SK-N-SH (cell line): ENCODE measurements around the gene RNMT. TPM values are rescaled to one million over a fixed set of nuclear protein-coding genes. Genes with fewer than 3 reads are reported as not detected.

Experiments
- CTCF ChIA-PET: fragments of 300-600, 350-600 bp; formaldehyde crosslinking; extraction: SDS; loops from one replicate; lab custom pipeline; 2021; lab: Yijun Ruan, JAX
- POLR2A ChIA-PET: fragments of 350-600 bp; sonication (Branson Sonifier 250); formaldehyde crosslinking; extraction: SDS; loops from one replicate; lab custom pipeline; 2020; ENCODE audit warnings: antibody characterized with exemption, inconsistent platforms; lab: Yijun Ruan, JAX
- DNase-seq: peaks from one replicate; pipeline ENCODE4 v3.0.0; 2012
- H2AFZ ChIP-seq: fragments of 200-600 bp; sonication (generic); 2 replicates; pipeline ENCODE4 v1.8.1; 2016; ENCODE audit warnings: antibody characterized with exemption, mild to moderate bottlenecking, low read depth
- H3F3A ChIP-seq: fragments of 200-600 bp; sonication (generic); replicated peaks from 2 replicates; pipeline ENCODE3; 2016; ENCODE audit warnings: antibody characterized with exemption, mild to moderate bottlenecking; ENCODE audit not compliant: insufficient read depth
- H3K27ac ChIP-seq, 2 experiments: fragments of 200-500 bp in 1 of 2; fragments of 200-600 bp in 1 of 2; sonication (Bioruptor generic) in 1 of 2; sonication (generic), shearing (Covaris generic) in 1 of 2; 2 replicates each; pipeline versions ENCODE4 v1.5.1 to v1.6.1; 2014 to 2016; ENCODE audit warnings: low read depth in 2 of 2, inconsistent platforms in 1 of 2, low read length in 1 of 2, mild to moderate bottlenecking in 1 of 2, mixed read lengths in 1 of 2
- H3K27me3 ChIP-seq: fragments of 200-600 bp; sonication (generic), shearing (Covaris generic); 2 replicates; pipeline ENCODE4 v1.6.1; 2016; ENCODE audit warnings: mixed run types; ENCODE audit not compliant: insufficient read depth
- H3K36me3 ChIP-seq, 2 experiments: fragments of 200-500 bp in 1 of 2; fragments of 200-600 bp in 1 of 2; sonication (Bioruptor generic) in 1 of 2; sonication (generic) in 1 of 2; replicated peaks in 1 of 2; 2 replicates each; pipeline versions ENCODE3 to v1.5.1; 2014 to 2016; ENCODE audit warnings: low read length in 1 of 2, mild to moderate bottlenecking in 1 of 2; ENCODE audit not compliant: insufficient read depth in 2 of 2, control insufficient read depth in 1 of 2
- H3K4me1 ChIP-seq, 2 experiments: fragments of 200-500 bp in 1 of 2; fragments of 200-600 bp in 1 of 2; sonication (Bioruptor generic) in 1 of 2; sonication (generic), shearing (Covaris generic) in 1 of 2; 2 replicates each; pipeline versions ENCODE4 v1.5.1 to v1.6.1; 2014 to 2016; ENCODE audit warnings: low read depth in 1 of 2, low read length in 1 of 2, mixed run types in 1 of 2; ENCODE audit not compliant: insufficient read depth in 2 of 2, control insufficient read depth in 1 of 2
- H3K4me2 ChIP-seq: fragments of 200-600 bp; sonication (generic), shearing (Covaris generic); 2 replicates; pipeline ENCODE4 v1.6.1; 2017; ENCODE audit warnings: mixed run types
- H3K4me3 ChIP-seq, 2 experiments: fragments of 200-500 bp in 1 of 2; fragments of 200-600 bp in 1 of 2; sonication (Bioruptor generic) in 1 of 2; sonication (generic), shearing (Covaris generic) in 1 of 2; 2 replicates each; pipeline versions ENCODE4 v1.5.1 to v1.8.1; 2014 to 2016; ENCODE audit warnings: low read depth in 2 of 2, inconsistent platforms in 1 of 2, low read length in 1 of 2, mild to moderate bottlenecking in 1 of 2, mixed read lengths in 1 of 2, moderate library complexity in 1 of 2
- H3K79me2 ChIP-seq: fragments of 200-600 bp; sonication (generic); 2 replicates; pipeline ENCODE4 v1.8.1; 2017; ENCODE audit warnings: mild to moderate bottlenecking; ENCODE audit not compliant: insufficient read depth
- H3K9ac ChIP-seq: fragments of 200-600 bp; sonication (generic); 2 replicates; pipeline ENCODE4 v1.6.1; 2017; ENCODE audit warnings: mixed run types
- H3K9me2 ChIP-seq: fragments of 200-600 bp; sonication (generic); 2 replicates; pipeline ENCODE4 v1.6.1; 2017; ENCODE audit warnings: mixed run types
- H3K9me3 ChIP-seq: fragments of 200-600 bp; sonication (generic); 2 replicates; pipeline ENCODE4 v1.6.1; 2017; ENCODE audit warnings: mixed run types, mild to moderate bottlenecking, moderate library complexity
- H4K20me1 ChIP-seq: fragments of 200-600 bp; sonication (generic); 2 replicates; pipeline ENCODE4 v1.6.1; 2017; ENCODE audit warnings: mild to moderate bottlenecking, mixed run types; ENCODE audit not compliant: insufficient read depth
- CHD2 ChIP-seq: fragments of 150-350 bp; IDR thresholded peaks from 2 replicates; pipeline ENCODE4 v1.6.1; 2018; ENCODE audit warnings: low read length; ENCODE audit not compliant: partially characterized antibody
- ELF1 ChIP-seq: IDR thresholded peaks from 2 replicates; pipeline ENCODE4 v1.4.0; 2012
- EZH2phosphoT487 ChIP-seq: fragments of 200-600 bp; sonication (generic); IDR thresholded peaks from 2 replicates; pipeline ENCODE4 v1.6.1; 2017; ENCODE audit warnings: low read depth, mixed run types, mild to moderate bottlenecking, antibody characterized with exemption, moderate library complexity, borderline replicate concordance
- FOXM1 ChIP-seq: IDR thresholded peaks from 2 replicates; pipeline ENCODE4 v1.4.0; 2012; ENCODE audit warnings: low read depth, mild to moderate bottlenecking
- GATA2 ChIP-seq: sonication (generic); formaldehyde crosslinking; IDR thresholded peaks from 2 replicates; pipeline ENCODE4 v1.5.0; 2020; ENCODE audit warnings: mild to moderate bottlenecking, missing genetic modification reagents
- MXI1 ChIP-seq: IDR thresholded peaks from 2 replicates; pipeline ENCODE4 v1.6.1; 2012; ENCODE audit warnings: mild to moderate bottlenecking, low read depth, low read length, improper control_type of control experiment
- NRF1 ChIP-seq: IDR thresholded peaks from 2 replicates; pipeline ENCODE4 v1.6.1; 2012; ENCODE audit warnings: low read depth, mild to moderate bottlenecking, low read length
- POLR2AphosphoS5 ChIP-seq: IDR thresholded peaks from 2 replicates; pipeline ENCODE4 v1.6.1; 2012; ENCODE audit warnings: low read depth, low read length
- RCOR1 ChIP-seq: fragments of 150-350 bp; IDR thresholded peaks from 2 replicates; pipeline ENCODE4 v1.6.1; 2017; ENCODE audit warnings: antibody characterized with exemption, low read length
- RFX5 ChIP-seq: IDR thresholded peaks from 2 replicates; pipeline ENCODE4 v1.6.1; 2012; ENCODE audit warnings: mild to moderate bottlenecking, improper control_type of control experiment, low read length
- RXRA ChIP-seq: IDR thresholded peaks from 2 replicates; pipeline ENCODE4 v1.4.0; 2012; ENCODE audit warnings: low read depth, mild to moderate bottlenecking, borderline replicate concordance
- SIN3A ChIP-seq: IDR thresholded peaks from 2 replicates; pipeline ENCODE4 v1.6.1; 2012; ENCODE audit warnings: low read depth, mild to moderate bottlenecking, low read length, moderate library complexity, borderline replicate concordance
- SMC3 ChIP-seq: IDR thresholded peaks from 2 replicates; pipeline ENCODE4 v1.6.1; 2012; ENCODE audit warnings: low read depth, low read length, improper control_type of control experiment
- TAF1 ChIP-seq: IDR thresholded peaks from 2 replicates; pipeline ENCODE4 v1.6.1; 2012; ENCODE audit warnings: low read depth, mild to moderate bottlenecking, low read length, moderate library complexity, borderline replicate concordance
- TCF12 ChIP-seq: IDR thresholded peaks from 2 replicates; pipeline ENCODE4 v1.4.0; 2012
- TEAD4 ChIP-seq: IDR thresholded peaks from 2 replicates; pipeline ENCODE4 v1.4.0; 2012; ENCODE audit warnings: mild to moderate bottlenecking, borderline replicate concordance; ENCODE audit not compliant: insufficient read depth
- YY1 ChIP-seq: IDR thresholded peaks from 2 replicates; pipeline ENCODE4 v1.4.0; 2012; ENCODE audit warnings: low read depth, mild to moderate bottlenecking
- WGBS: methylation state at CpG from one replicate; pipeline ENCODE4 v1.1.6; 2017; ENCODE audit warnings: low lambda C conversion rate; 5-methylcytosine and 5-hydroxymethylcytosine counted together
- polyA plus RNA-seq, 3 experiments: library from polyadenylated mRNA; depleted of rRNA; stranded (reverse); fragments of >200 nt; gene quantifications; 2 replicates each; pipeline ENCODE4 v1.2.3, GENCODE V29; 2012
- TF ChIP-seq, protein P1 (sequence below): IDR thresholded peaks from 2 replicates; pipeline ENCODE4 v1.4.0; 2012; ENCODE audit warnings: low read depth, borderline replicate concordance
- TF ChIP-seq, protein P2 (sequence below): fragments of 200-600 bp; sonication (generic); IDR thresholded peaks from 2 replicates; pipeline ENCODE4 v1.6.1; 2017; ENCODE audit warnings: antibody characterized with exemption, mild to moderate bottlenecking, moderate library complexity
- TF ChIP-seq, protein P3 (sequence below): IDR thresholded peaks from 2 replicates; pipeline ENCODE4 v1.4.0; 2012; ENCODE audit warnings: low read depth

The RNMT gene
- polyA plus RNA-seq, 1 of the 3 experiments (the other 2 are of a cell fraction): 12.7 TPM

DNA sequence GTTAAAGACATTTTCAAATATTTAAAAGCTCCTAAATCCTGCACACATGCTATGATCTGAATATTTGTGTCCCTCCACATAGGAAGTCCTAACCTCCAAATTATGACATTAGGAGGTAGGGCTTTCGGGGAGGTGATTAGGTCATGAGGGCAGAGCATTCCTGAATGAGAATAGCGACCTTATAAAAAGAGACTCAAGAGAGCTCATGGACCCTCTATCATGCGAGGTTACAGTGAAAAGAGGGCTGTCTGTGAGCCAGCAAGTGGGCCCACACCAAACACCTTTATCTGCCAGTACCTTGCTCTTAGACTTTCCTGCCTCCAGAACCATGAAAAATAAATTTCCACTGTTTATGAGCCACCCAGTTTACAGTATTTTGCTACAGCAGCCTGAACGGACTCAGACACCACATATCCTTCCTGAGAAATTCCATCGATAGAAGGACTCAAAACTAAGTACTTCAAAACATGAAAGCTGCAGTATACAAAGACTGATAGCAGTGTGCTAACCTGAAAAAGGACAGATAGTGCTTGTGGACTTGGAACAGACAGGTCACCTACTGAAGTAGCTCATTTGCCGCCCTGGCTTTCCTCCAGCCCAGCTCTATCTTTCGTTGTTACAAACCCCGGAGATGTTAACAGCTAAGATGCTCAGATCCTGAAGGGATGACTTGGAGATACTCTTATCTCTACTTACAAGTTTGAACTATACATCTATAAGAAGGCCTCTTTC is 13.9 kb upstream of the RNMT start (continued):
- no peak for TF ChIP-seq RFX5
- TF ChIP-seq TCF12: no peak
- TF ChIP-seq, protein P1, sequence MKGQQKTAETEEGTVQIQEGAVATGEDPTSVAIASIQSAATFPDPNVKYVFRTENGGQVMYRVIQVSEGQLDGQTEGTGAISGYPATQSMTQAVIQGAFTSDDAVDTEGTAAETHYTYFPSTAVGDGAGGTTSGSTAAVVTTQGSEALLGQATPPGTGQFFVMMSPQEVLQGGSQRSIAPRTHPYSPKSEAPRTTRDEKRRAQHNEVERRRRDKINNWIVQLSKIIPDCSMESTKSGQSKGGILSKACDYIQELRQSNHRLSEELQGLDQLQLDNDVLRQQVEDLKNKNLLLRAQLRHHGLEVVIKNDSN: no peak
- no peak for TF ChIP-seq TEAD4
- TF ChIP-seq, protein P2, sequence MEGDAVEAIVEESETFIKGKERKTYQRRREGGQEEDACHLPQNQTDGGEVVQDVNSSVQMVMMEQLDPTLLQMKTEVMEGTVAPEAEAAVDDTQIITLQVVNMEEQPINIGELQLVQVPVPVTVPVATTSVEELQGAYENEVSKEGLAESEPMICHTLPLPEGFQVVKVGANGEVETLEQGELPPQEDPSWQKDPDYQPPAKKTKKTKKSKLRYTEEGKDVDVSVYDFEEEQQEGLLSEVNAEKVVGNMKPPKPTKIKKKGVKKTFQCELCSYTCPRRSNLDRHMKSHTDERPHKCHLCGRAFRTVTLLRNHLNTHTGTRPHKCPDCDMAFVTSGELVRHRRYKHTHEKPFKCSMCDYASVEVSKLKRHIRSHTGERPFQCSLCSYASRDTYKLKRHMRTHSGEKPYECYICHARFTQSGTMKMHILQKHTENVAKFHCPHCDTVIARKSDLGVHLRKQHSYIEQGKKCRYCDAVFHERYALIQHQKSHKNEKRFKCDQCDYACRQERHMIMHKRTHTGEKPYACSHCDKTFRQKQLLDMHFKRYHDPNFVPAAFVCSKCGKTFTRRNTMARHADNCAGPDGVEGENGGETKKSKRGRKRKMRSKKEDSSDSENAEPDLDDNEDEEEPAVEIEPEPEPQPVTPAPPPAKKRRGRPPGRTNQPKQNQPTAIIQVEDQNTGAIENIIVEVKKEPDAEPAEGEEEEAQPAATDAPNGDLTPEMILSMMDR: no peak
- TF ChIP-seq YY1: no peak
- no peak for TF ChIP-seq RXRA

DNA sequence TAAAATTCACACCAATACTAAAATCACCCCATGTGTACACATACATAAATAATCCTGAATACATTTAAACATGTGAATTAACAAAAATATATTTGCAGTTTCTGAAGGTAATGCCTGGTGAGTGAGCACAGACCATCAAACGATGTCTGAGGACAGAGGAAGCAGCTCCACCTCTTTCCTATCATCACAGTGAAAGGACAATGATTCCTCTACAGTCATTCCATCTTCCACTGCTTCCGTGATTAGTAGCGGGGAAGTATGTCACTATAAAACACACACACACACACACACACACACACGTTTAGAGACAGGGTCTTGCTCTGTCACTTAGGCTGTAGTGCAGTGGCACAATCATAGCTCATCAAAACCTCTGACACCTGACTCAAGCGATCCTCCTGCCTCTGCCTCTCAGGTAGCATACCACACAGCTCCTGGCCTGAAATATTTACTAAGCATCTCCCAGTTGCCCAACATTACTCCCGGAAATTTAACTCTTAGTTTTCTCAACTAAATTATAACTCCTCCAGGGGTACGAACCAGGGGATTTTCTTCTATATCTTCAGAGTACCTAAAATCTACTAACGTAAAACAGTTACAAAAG is 12.9 kb upstream of the RNMT start:
- no peaks in the 10 kb centered on the region for H3F3A ChIP-seq
- no peaks in the 10 kb centered on the region for H3K9me3 ChIP-seq
- H3K79me2 ChIP-seq: peaks cover 90% of the 10 kb centered on the region
- peaks cover 0 to 4% of the 10 kb centered on the region in 2 experiments for H3K36me3 ChIP-seq
- no peak overlapping the region for H3K4me2 ChIP-seq
- H2AFZ ChIP-seq: no peak overlapping the region
- no peaks in the 10 kb centered on the region for H3K9me2 ChIP-seq
- H3K4me3 ChIP-seq: no peak overlapping the region
- H4K20me1 ChIP-seq: peaks cover 5% of the 10 kb centered on the region; the same call in 1 of the 2 replicates
- H3K27me3 ChIP-seq: no peaks in the 10 kb centered on the region
- DNase-seq: no peak
- no peak overlapping the region for H3K27ac ChIP-seq
- no peak overlapping the region for H3K9ac ChIP-seq
- TF ChIP-seq ELF1 (no peak), GATA2 (CRISPR knock-in tag) (no peak), POLR2AphosphoS5 (no peak), TAF1 (no peak), RFX5 (no peak), MXI1 (no peak), SIN3A (no peak), CHD2 (no peak), RCOR1 (no peak), NRF1 (no peak), FOXM1 (no peak), RXRA (no peak), SMC3 (no peak), EZH2phosphoT487 (no peak)
- TF ChIP-seq, protein P2: no peak
- TF ChIP-seq, protein P3, sequence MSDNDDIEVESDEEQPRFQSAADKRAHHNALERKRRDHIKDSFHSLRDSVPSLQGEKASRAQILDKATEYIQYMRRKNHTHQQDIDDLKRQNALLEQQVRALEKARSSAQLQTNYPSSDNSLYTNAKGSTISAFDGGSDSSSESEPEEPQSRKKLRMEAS: no peak
- TF ChIP-seq, protein P1: no peak
- ChIA-PET POLR2A (interaction anchor here (0.6 to 2.0 kb wide), 2 partner anchors 12 to 1648 kb away, joined by 3 to 6 read pairs; partner anchors contain the start of genes FAM210A and RNMT), CTCF (no interaction called here)
- WGBS: 86% methylated on average over 8 of the region's 8 CpGs
- peaks cover 0 to 2% of the 10 kb centered on the region in 2 experiments; a peak in 1 of 4 replicates for H3K4me1 ChIP-seq
